Endothelial cell of umbilical vein (primary cell): ENCODE data around the gene LNPEP. TPM values are rescaled to one million over a fixed set of nuclear protein-coding genes. Genes with fewer than 3 reads are reported as not detected.

Experiments
- BruUV-seq: library from RNA; stranded (reverse); fragments of 400-500 nt; replicated peaks from 2 replicates; lab custom pipeline; 2021; lab: Mats Ljungman, UMichigan
- CTCF ChIA-PET: fragments of 300-600, 350-600 bp; sonication (Branson Sonifier 250); formaldehyde crosslinking; loops from one replicate; lab custom pipeline; 2021; ENCODE audit warnings: antibody characterized with exemption, inconsistent platforms; lab: Charles Lee
- POLR2A ChIA-PET: fragments of 300-600, 350-600 bp; sonication (Branson Sonifier 250); formaldehyde crosslinking; loops from one replicate; lab custom pipeline; 2021; ENCODE audit warnings: antibody characterized with exemption, inconsistent platforms; lab: Charles Lee
- DNase-seq: peaks from one replicate; pipeline ENCODE4 v3.0.0-alpha.2; 2011; ENCODE audit warnings: low read depth, low spot score
- FAIRE-seq: peaks from 2 replicates; lab custom pipeline; 2011; peaks lifted over from hg19 to GRCh38; lab: Jason Lieb, UNC
- H2AFZ ChIP-seq: 2 replicates; pipeline ENCODE4 v1.6.0; 2012; ENCODE audit warnings: low read depth, low read length, control low read depth, inconsistent platforms
- H3K27ac ChIP-seq: 2 replicates; pipeline ENCODE4 v1.5.1; 2011; ENCODE audit warnings: low read depth, mild to moderate bottlenecking, control low read depth, low read length, moderate library complexity; ENCODE audit not compliant: insufficient read depth
- H3K27me3 ChIP-seq, 2 experiments: 2 replicates each; pipeline versions ENCODE4 v1.6.0 to v1.6.1; 2011; ENCODE audit warnings: low read length in 2 of 2, mixed read lengths in 1 of 2; ENCODE audit not compliant: control insufficient read depth in 2 of 2, insufficient read depth in 2 of 2
- H3K36me3 ChIP-seq, 2 experiments: 2 replicates in 1 of 2; 3 replicates in 1 of 2; pipeline ENCODE4 v1.5.1; 2011; ENCODE audit warnings: low read length in 2 of 2, mild to moderate bottlenecking in 1 of 2, moderate library complexity in 1 of 2; ENCODE audit not compliant: control insufficient read depth in 2 of 2, insufficient read depth in 2 of 2; ENCODE audit errors: extremely low read depth in 1 of 2
- H3K4me1 ChIP-seq: 3 replicates; pipeline ENCODE4 v1.5.1; 2011; ENCODE audit warnings: mild to moderate bottlenecking, low read length; ENCODE audit not compliant: control insufficient read depth, insufficient read depth; ENCODE audit errors: extremely low read depth
- H3K4me2 ChIP-seq: 2 replicates; pipeline ENCODE4 v1.6.1; 2011; ENCODE audit warnings: low read length, control low read depth, mixed read lengths; ENCODE audit not compliant: insufficient read depth
- H3K4me3 ChIP-seq, 3 experiments: fragments of 200-600 bp in 1 of 3; sonication (generic), shearing (Covaris generic) in 1 of 3; replicated peaks in 1 of 3; 2 replicates each; pipeline ENCODE4 v1.5.1; 2011 to 2016; ENCODE audit warnings: control low read depth in 3 of 3, low read length in 3 of 3, mild to moderate bottlenecking in 2 of 3, inconsistent platforms in 1 of 3, low read depth in 1 of 3, moderate library complexity in 1 of 3; ENCODE audit not compliant: insufficient read depth in 1 of 3
- H3K79me2 ChIP-seq: 2 replicates; pipeline ENCODE4 v1.6.0; 2012; ENCODE audit warnings: low read length, inconsistent platforms; ENCODE audit not compliant: control insufficient read depth, insufficient read depth
- H3K9ac ChIP-seq: replicated peaks from 2 replicates; pipeline ENCODE3; 2011; ENCODE audit warnings: low read length, control low read depth; ENCODE audit not compliant: insufficient read depth; ENCODE audit errors: extremely low read depth
- H3K9me1 ChIP-seq: replicated peaks from 3 replicates; pipeline ENCODE4 v1.6.0; 2011; ENCODE audit warnings: mild to moderate bottlenecking, low read length; ENCODE audit not compliant: control insufficient read depth, insufficient read depth; ENCODE audit errors: extremely low read depth
- H3K9me3 ChIP-seq: replicated peaks from 2 replicates; pipeline ENCODE4 v1.5.1; 2012; ENCODE audit warnings: low read length, inconsistent platforms; ENCODE audit not compliant: control insufficient read depth, insufficient read depth
- H4K20me1 ChIP-seq: replicated peaks from 2 replicates; pipeline ENCODE3; 2011; ENCODE audit warnings: mild to moderate bottlenecking, low read length; ENCODE audit not compliant: control insufficient read depth, insufficient read depth; ENCODE audit errors: extremely low read depth
- EZH2 ChIP-seq: IDR thresholded peaks from 2 replicates; pipeline ENCODE4 v1.6.1; 2012; ENCODE audit warnings: borderline replicate concordance, low read depth, mild to moderate bottlenecking, moderate library complexity, low read length, inconsistent platforms; ENCODE audit not compliant: severe bottlenecking
- FOS ChIP-seq: IDR thresholded peaks from 2 replicates; pipeline ENCODE4 v1.6.1; 2011; ENCODE audit warnings: mild to moderate bottlenecking, low read length, moderate library complexity, borderline replicate concordance; ENCODE audit not compliant: insufficient read depth
- GATA2 ChIP-seq: IDR thresholded peaks from 2 replicates; pipeline ENCODE4 v1.7.0; 2011; ENCODE audit warnings: low read depth, mild to moderate bottlenecking, moderate library complexity, mixed read lengths, low read length; ENCODE audit not compliant: insufficient read length, insufficient read depth
- JUN ChIP-seq: IDR thresholded peaks from 2 replicates; pipeline ENCODE4 v1.6.1; 2011; ENCODE audit warnings: borderline replicate concordance, low read depth; ENCODE audit not compliant: insufficient read length, insufficient read depth
- MYC ChIP-seq: IDR thresholded peaks from one replicate; pipeline ENCODE4 v1.6.1; 2011; ENCODE audit warnings: mild to moderate bottlenecking, low read depth, low read length
- POLR2A ChIP-seq: IDR thresholded peaks from 2 replicates; pipeline ENCODE4 v1.6.1; 2012; ENCODE audit warnings: low read depth, mild to moderate bottlenecking, control low read depth, low read length
- POLR2AphosphoS5 ChIP-seq: IDR thresholded peaks from 2 replicates; pipeline ENCODE4 v1.6.1; 2012; ENCODE audit warnings: low read depth, mild to moderate bottlenecking, control low read depth, low read length, moderate library complexity; ENCODE audit not compliant: insufficient read depth
- dilution Hi-C: fragments of 300-500 bp; cut with MboI; formaldehyde crosslinking; loops from one replicate; pipeline ENCODE4 v1.15.0; 2019; ENCODE audit warnings: low sequenced_read_pairs; ENCODE audit not compliant: extremely low pct_ligation_motif_present
- intact Hi-C: fragments of 100-400 bp; cut with micrococcal nuclease; formaldehyde crosslinking; loops from one replicate; pipeline ENCODE4 v1.10.0; 2022
- polyA plus RNA-seq, 4 experiments: library from polyadenylated mRNA; depleted of rRNA in 3 of 4; stranded (reverse) in 3 of 4; unstranded in 1 of 4; fragments of >200 nt; gene quantifications; 2 replicates each; pipeline versions ENCODE4 v1.2.1 to v1.2.3, GENCODE V29; 2011 to 2012; ENCODE audit warnings: missing spikeins in 1 of 4
- total RNA-seq: library from RNA; stranded (reverse); gene quantifications from 2 replicates; pipeline ENCODE4 v1.2.3, GENCODE V29; 2021
- TF ChIP-seq, protein P1 (sequence below): IDR thresholded peaks from 2 replicates; pipeline ENCODE4 v1.6.1; 2011; ENCODE audit not compliant: insufficient read depth, insufficient read length
- TF ChIP-seq, protein P2 (sequence below), 2 donors: IDR thresholded peaks; 1 replicate in 1 of 2; 2 replicates in 1 of 2; pipeline ENCODE4 v1.5.1; 2011; ENCODE audit warnings: low read length in 2 of 2, mild to moderate bottlenecking in 2 of 2, moderate library complexity in 2 of 2, control low read depth in 1 of 2, inconsistent platforms in 1 of 2, low read depth in 1 of 2; ENCODE audit not compliant: insufficient read depth in 1 of 2; ENCODE audit errors: extremely low read depth in 1 of 2

Gene LNPEP
- total and polyA plus RNA-seq, 2 donors (not counting 3 experiments of a cell fraction or from before 2014, with no cell fraction given): 7.0 to 23.5 TPM

DNA sequence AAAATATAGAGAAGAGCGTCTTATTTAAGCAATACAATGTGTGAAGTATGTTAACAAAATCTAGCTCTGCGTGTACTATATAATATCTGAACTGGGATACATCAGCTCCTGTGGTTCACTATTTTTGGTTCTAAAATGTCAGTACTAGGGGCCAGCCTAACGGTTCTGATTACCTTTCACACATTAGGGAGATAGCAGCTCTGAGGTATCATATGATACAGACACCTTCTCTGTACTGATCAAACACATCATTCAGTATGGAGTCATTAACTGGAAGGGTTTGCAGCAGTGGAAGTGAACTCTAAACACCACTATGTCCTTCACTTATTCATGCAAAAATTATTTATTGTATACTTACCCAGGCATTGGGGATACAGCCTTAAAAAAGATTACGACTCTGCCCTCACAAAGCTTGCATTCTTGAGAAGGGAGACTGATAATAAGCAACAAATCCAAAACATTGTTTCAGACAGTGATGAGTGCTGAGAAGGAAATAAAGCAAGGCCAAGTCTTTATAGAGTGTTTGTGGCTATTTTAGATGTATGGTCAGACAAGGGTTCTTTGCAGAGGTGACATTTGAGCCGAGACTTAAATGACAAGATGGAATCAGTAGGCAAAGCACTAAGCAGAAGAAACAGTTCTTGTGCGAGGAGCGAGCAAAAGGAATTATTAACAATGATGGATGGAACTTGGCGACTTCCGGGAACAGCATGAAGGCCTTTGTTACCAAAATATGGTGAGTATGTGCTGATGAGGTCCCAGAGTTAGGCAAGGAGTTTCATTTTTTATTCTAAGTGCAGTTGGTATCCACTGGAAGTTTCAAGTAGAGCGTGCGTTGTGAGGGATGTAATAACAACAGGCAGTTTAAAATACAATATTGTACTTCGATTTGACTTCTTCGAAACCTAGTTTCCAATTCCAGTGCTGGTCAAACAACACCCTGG, 1.8 kb upstream of the LNPEP start:
- Histone ChIP-seq H3K4me3 (peak overlapping the region; percentile 30 to 97 (median 85)), H3K4me2 (peak overlapping the region; percentile 68), H3K9me1 (no peaks in the 10 kb centered on the region), H3K4me1 (peaks cover 21% of the 10 kb centered on the region), H3K9ac (peak overlapping the region; percentile 85), H3K36me3 (no peaks in the 10 kb centered on the region), H2AFZ (peak overlapping the region; percentile 87), H3K27ac (peak overlapping the region; percentile 82), H4K20me1 (no peaks in the 10 kb centered on the region), H3K79me2 (peaks cover 22% of the 10 kb centered on the region), H3K9me3 (no peaks in the 10 kb centered on the region), H3K27me3 (no peaks in the 10 kb centered on the region)
- TF ChIP-seq FOS (no peak), GATA2 (no peak), POLR2A (no peak), JUN (no peak), MYC (no peak), EZH2 (no peak), POLR2AphosphoS5 (no peak)
- TF ChIP-seq, protein P1, sequence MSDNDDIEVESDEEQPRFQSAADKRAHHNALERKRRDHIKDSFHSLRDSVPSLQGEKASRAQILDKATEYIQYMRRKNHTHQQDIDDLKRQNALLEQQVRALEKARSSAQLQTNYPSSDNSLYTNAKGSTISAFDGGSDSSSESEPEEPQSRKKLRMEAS: no peak
- TF ChIP-seq, protein P2, sequence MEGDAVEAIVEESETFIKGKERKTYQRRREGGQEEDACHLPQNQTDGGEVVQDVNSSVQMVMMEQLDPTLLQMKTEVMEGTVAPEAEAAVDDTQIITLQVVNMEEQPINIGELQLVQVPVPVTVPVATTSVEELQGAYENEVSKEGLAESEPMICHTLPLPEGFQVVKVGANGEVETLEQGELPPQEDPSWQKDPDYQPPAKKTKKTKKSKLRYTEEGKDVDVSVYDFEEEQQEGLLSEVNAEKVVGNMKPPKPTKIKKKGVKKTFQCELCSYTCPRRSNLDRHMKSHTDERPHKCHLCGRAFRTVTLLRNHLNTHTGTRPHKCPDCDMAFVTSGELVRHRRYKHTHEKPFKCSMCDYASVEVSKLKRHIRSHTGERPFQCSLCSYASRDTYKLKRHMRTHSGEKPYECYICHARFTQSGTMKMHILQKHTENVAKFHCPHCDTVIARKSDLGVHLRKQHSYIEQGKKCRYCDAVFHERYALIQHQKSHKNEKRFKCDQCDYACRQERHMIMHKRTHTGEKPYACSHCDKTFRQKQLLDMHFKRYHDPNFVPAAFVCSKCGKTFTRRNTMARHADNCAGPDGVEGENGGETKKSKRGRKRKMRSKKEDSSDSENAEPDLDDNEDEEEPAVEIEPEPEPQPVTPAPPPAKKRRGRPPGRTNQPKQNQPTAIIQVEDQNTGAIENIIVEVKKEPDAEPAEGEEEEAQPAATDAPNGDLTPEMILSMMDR (IDR thresholded peaks at IDR 0.05; ENCODE audit: extremely low read depth in 1 of 2, insufficient read depth in 1 of 2, low read depth in 1 of 2, low read length in 2 of 2): no peak
- DNase-seq (no peak), FAIRE-seq (peak; percentile 33)
- dilution Hi-C loops: no loop called here
- POLR2A ChIA-PET: no interaction called here
- BruUV-seq: no TSS peak
- intact Hi-C loops: loop anchor here (10.0 kb wide), 1 partner anchor 1841 kb away; the partner anchor contains the start of gene RGMB
- CTCF ChIA-PET: interaction anchor here (1.4 to 3.4 kb wide), 2 partner anchors 63 to 65 kb away, joined by 5 to 14 read pairs; no protein-coding TSS in a partner anchor
